Measurements from ENCODE around the gene ZNF77. TPM values are rescaled to one million over a fixed set of nuclear protein-coding genes. Genes with fewer than 3 reads are reported as not detected.

The ZNF77 gene
- total and polyA plus RNA-seq, 7 experiments from 2014 or later: 2.0 to 5.8 (median 3.7) TPM

- peaks cover 0 to 7% (median 4%) of the 10 kb centered on the region in 11 donors for H3K9me3 Mint-ChIP-seq
- POLR2A ChIA-PET: no interaction called here
- H3K9me3 ChIP-seq (ENCODE audit: control insufficient read depth in 2 of 3, low read length in 3 of 3): peaks cover 0 to 4% (median 0%) of the 10 kb centered on the region in 3 experiments
- H3K36me3 Mint-ChIP-seq: peaks cover 0 to 2% (median 0%) of the 10 kb centered on the region in 5 donors
- H3K27me3 ChIP-seq (ENCODE audit: control insufficient read depth in 2 of 2, insufficient read depth in 2 of 2, low read length in 2 of 2): no peaks in the 10 kb centered on the region
- intact Hi-C loops (cut with micrococcal nuclease): no loop called here
- H3K27ac Mint-ChIP-seq: no peak overlapping the region
- DNase-seq: no peak
- H3K4me3 ChIP-seq (ENCODE audit: low read length): no peak overlapping the region
- CTCF ChIA-PET: no interaction called here
- no peak overlapping the region for H3K4me3 Mint-ChIP-seq
- no peaks in the 10 kb centered on the region for H3K4me1 ChIP-seq (ENCODE audit: control insufficient read depth in 2 of 2, insufficient read depth in 2 of 2, low read length in 2 of 2)
- ATAC-seq: no peak
- no peaks in the 10 kb centered on the region for H3K27me3 Mint-ChIP-seq
- H3K36me3 ChIP-seq (ENCODE audit: control insufficient read depth in 2 of 3, insufficient read depth in 3 of 3, low read length in 3 of 3): no peaks in the 10 kb centered on the region
- H3K4me1 Mint-ChIP-seq: peaks cover 0 to 13% (median 7%) of the 10 kb centered on the region in 7 donors
- no peak overlapping the region for H3K27ac ChIP-seq (ENCODE audit: low read depth, low read length)
Observed at GRCh38 chr19:2883686-2884439, 60.9 kb downstream of the ZNF77 start.

Other genes starting within 250 kb of the ZNF77 start
- gene GNG7, start 242.3 kb downstream of the ZNF77 start, total RNA-seq: 1 to 10 TPM in 4 of 5 experiments, under 1 TPM in 1; 0.31 to 6.8 (median 6.6) TPM
- 1 to 10 TPM; 3.2 to 4.1 TPM for gene GNG7, start 242.3 kb downstream of the ZNF77 start, polyA plus RNA-seq
- under 1 TPM in 4 of 5 experiments, not detected in 1; 0.07 to 0.53 (median 0.33) TPM for gene DIRAS1, start 223.6 kb downstream of the ZNF77 start, total RNA-seq
- gene DIRAS1, start 223.6 kb downstream of the ZNF77 start, polyA plus RNA-seq: not detected
- gene SLC39A3, start 205.0 kb downstream of the ZNF77 start, total RNA-seq: 10 to 100 TPM; 10.1 to 28.5 (median 17.8) TPM
- 10 to 100 TPM; 40.7 to 42.1 TPM for gene SLC39A3, start 205.0 kb downstream of the ZNF77 start, polyA plus RNA-seq
- gene SGTA, start 161.7 kb downstream of the ZNF77 start, total RNA-seq: 10 to 100 TPM; 32.2 to 47.8 (median 37.9) TPM
- 10 to 100 TPM; 25.3 to 40.9 TPM for gene SGTA, start 161.7 kb downstream of the ZNF77 start, polyA plus RNA-seq
- 10 to 100 TPM; 26.4 to 98.2 (median 29.7) TPM for gene THOP1, start 159.5 kb downstream of the ZNF77 start, total RNA-seq
- 10 to 100 TPM; 27.6 to 38.4 TPM for gene THOP1, start 159.5 kb downstream of the ZNF77 start, polyA plus RNA-seq
- 1 to 10 TPM; 3.7 to 9.2 (median 5.8) TPM for gene ZNF554, start 125.1 kb downstream of the ZNF77 start, total RNA-seq
- gene ZNF554, start 125.1 kb downstream of the ZNF77 start, polyA plus RNA-seq: 1 to 10 TPM; 3.6 to 7.1 TPM
- 1 to 10 TPM; 1.2 to 10.0 (median 2.7) TPM for gene ZNF555, start 103.5 kb downstream of the ZNF77 start, total RNA-seq
- gene ZNF555, start 103.5 kb downstream of the ZNF77 start, polyA plus RNA-seq: 1 to 10 TPM; 2.4 to 7.1 TPM
- gene ZNF556, start 77.6 kb downstream of the ZNF77 start, total RNA-seq: not detected
- gene ZNF556, start 77.6 kb downstream of the ZNF77 start, polyA plus RNA-seq: not detected
- 1 to 10 TPM; 1.7 to 5.0 (median 2.2) TPM for gene ZNF57, start 44.0 kb downstream of the ZNF77 start, total RNA-seq
- 1 to 10 TPM in 1 of 2 donors, under 1 TPM in 1; 0.97 to 4.3 TPM for gene ZNF57, start 44.0 kb downstream of the ZNF77 start, polyA plus RNA-seq
- gene TLE6, start 32.6 kb upstream of the ZNF77 start, total RNA-seq: under 1 TPM in 2 of 5 experiments, not detected in 3; 0.60 to 0.64 TPM
- gene TLE6, start 32.6 kb upstream of the ZNF77 start, polyA plus RNA-seq: under 1 TPM in 1 of 2 donors, not detected in 1; 0.52 TPM
- gene TLE2, start 84.3 kb upstream of the ZNF77 start, total RNA-seq: 10 to 100 TPM in 4 of 5 experiments, 1 to 10 TPM in 1; 1.1 to 33.6 (median 19.9) TPM
- 10 to 100 TPM; 10.8 to 13.1 TPM for gene TLE2, start 84.3 kb upstream of the ZNF77 start, polyA plus RNA-seq
- gene TLE5, start 117.5 kb upstream of the ZNF77 start, total RNA-seq: 1,000 to 10,000 TPM in 2 of 5 experiments, 100 to 1,000 TPM in 3; 658 to 1,102 (median 755) TPM
- 100 to 1,000 TPM; 643 to 982 TPM for gene TLE5, start 117.5 kb upstream of the ZNF77 start, polyA plus RNA-seq
- 10 to 100 TPM in 1 of 5 experiments, 1 to 10 TPM in 4; 1.2 to 11.2 (median 7.2) TPM for gene GNA11, start 149.4 kb upstream of the ZNF77 start, total RNA-seq
- gene GNA11, start 149.4 kb upstream of the ZNF77 start, polyA plus RNA-seq: 1 to 10 TPM in 1 of 2 donors, under 1 TPM in 1; 0.92 to 1.3 TPM
- gene GNA15, start 191.1 kb upstream of the ZNF77 start, total RNA-seq: 100 to 1,000 TPM in 1 of 5 experiments, 10 to 100 TPM in 1, 1 to 10 TPM in 1, under 1 TPM in 2; 0.73 to 131 (median 6.6) TPM
- under 1 TPM in 1 of 2 donors, not detected in 1; 0.09 TPM for gene GNA15, start 191.1 kb upstream of the ZNF77 start, polyA plus RNA-seq
- 100 to 1,000 TPM in 3 of 5 experiments, 10 to 100 TPM in 2; 61.0 to 238 (median 181) TPM for gene S1PR4, start 233.8 kb upstream of the ZNF77 start, total RNA-seq
- gene S1PR4, start 233.8 kb upstream of the ZNF77 start, polyA plus RNA-seq: 100 to 1,000 TPM; 332 to 589 TPM
- gene NCLN, start 241.0 kb upstream of the ZNF77 start, total RNA-seq: 10 to 100 TPM; 45.4 to 64.7 (median 53.7) TPM
- gene NCLN, start 241.0 kb upstream of the ZNF77 start, polyA plus RNA-seq: 10 to 100 TPM; 19.9 to 48.1 TPM